Measurements from ENCODE around the gene ETV6. TPM values are rescaled to one million over a fixed set of nuclear protein-coding genes. Genes with fewer than 3 reads are reported as not detected.

Gene ETV6
- total RNA-seq, 2 experiments from 2014 or later: 28.5 to 30.2 TPM

GRCh38 chr12:11753826-11754225, 104.4 kb downstream of the ETV6 start:
- CTCF ChIA-PET: no interaction called here
- H3K4me1 ChIP-seq (ENCODE audit: insufficient read depth, low read length): peaks cover 4% of the 10 kb centered on the region
- Mint-ChIP-seq H3K4me3 (no peak overlapping the region), H3K4me1 (ENCODE audit: low read depth) (peaks cover 17% of the 10 kb centered on the region), H3K27me3 (no peaks in the 10 kb centered on the region), H3K36me3 (ENCODE audit: low read depth) (peaks cover 58% of the 10 kb centered on the region), H3K9me3 (no peaks in the 10 kb centered on the region), H3K27ac (no peak overlapping the region)
- peaks cover 36% of the 10 kb centered on the region for H3K36me3 ChIP-seq (ENCODE audit: insufficient read depth, low read length)
- POLR2A ChIA-PET: no interaction called here
- no peak for ATAC-seq (ENCODE audit: poor library complexity)
- DNase-seq: no peak
- H3K4me3 ChIP-seq (ENCODE audit: low read length): no peak overlapping the region
- no peaks in the 10 kb centered on the region for H3K27me3 ChIP-seq (ENCODE audit: control insufficient read depth in 1 of 2, insufficient read depth in 2 of 2, low read length in 2 of 2)
- no peak for TF ChIP-seq CTCF (IDR thresholded peaks at IDR 0.05)
- no peaks in the 10 kb centered on the region for H3K9me3 ChIP-seq (ENCODE audit: control insufficient read depth in 1 of 2, insufficient read depth in 1 of 2, low read length in 2 of 2)
- intact Hi-C loops (cut with DNase I, micrococcal nuclease): no loop called here
- H3K27ac ChIP-seq (ENCODE audit: low read depth in 1 of 2, low read length in 2 of 2): no peak overlapping the region

- H3K27me3 Mint-ChIP-seq: no peaks in the 10 kb centered on the region
- intact Hi-C loops (cut with DNase I, micrococcal nuclease): no loop called here
- H3K27ac Mint-ChIP-seq: no peak overlapping the region
- H3K27ac ChIP-seq (ENCODE audit: low read depth in 1 of 2, low read length in 2 of 2): no peak overlapping the region
- ATAC-seq (ENCODE audit: poor library complexity) (no peak), DNase-seq (no peak)
- peaks cover 36% of the 10 kb centered on the region for H3K36me3 ChIP-seq (ENCODE audit: insufficient read depth, low read length)
- H3K4me1 Mint-ChIP-seq (ENCODE audit: low read depth): peaks cover 20% of the 10 kb centered on the region
- no peak for TF ChIP-seq CTCF (IDR thresholded peaks at IDR 0.05)
- POLR2A ChIA-PET: no interaction called here
- no peak overlapping the region for H3K4me3 ChIP-seq (ENCODE audit: low read length)
- no peaks in the 10 kb centered on the region for H3K9me3 ChIP-seq (ENCODE audit: control insufficient read depth in 1 of 2, insufficient read depth in 1 of 2, low read length in 2 of 2)
- CTCF ChIA-PET: no interaction called here
- no peak overlapping the region for H3K4me3 Mint-ChIP-seq
- no peaks in the 10 kb centered on the region for H3K9me3 Mint-ChIP-seq
- H3K27me3 ChIP-seq (ENCODE audit: control insufficient read depth in 1 of 2, insufficient read depth in 2 of 2, low read length in 2 of 2): no peaks in the 10 kb centered on the region
- H3K36me3 Mint-ChIP-seq (ENCODE audit: low read depth): peaks cover 59% of the 10 kb centered on the region
- peaks cover 4% of the 10 kb centered on the region for H3K4me1 ChIP-seq (ENCODE audit: insufficient read depth, low read length)
Observed at GRCh38 chr12:11754256-11754655, 104.8 kb downstream of the ETV6 start.

GRCh38 chr12:11755302-11755930, 105.9 kb downstream of the ETV6 start:
- no peak overlapping the region for H3K27ac ChIP-seq (ENCODE audit: low read depth in 1 of 2, low read length in 2 of 2)
- POLR2A ChIA-PET: no interaction called here
- peaks cover 71% of the 10 kb centered on the region for H3K36me3 Mint-ChIP-seq (ENCODE audit: low read depth)

More at GRCh38 chr12:11755302-11755930, 105.9 kb downstream of the ETV6 start:
- no peak overlapping the region for H3K4me3 Mint-ChIP-seq
- no peak for ATAC-seq (ENCODE audit: poor library complexity)
- H3K4me1 Mint-ChIP-seq (ENCODE audit: low read depth): peaks cover 22% of the 10 kb centered on the region
- Histone ChIP-seq H3K36me3 (ENCODE audit: insufficient read depth, low read length) (peaks cover 36% of the 10 kb centered on the region), H3K27me3 (ENCODE audit: control insufficient read depth in 1 of 2, insufficient read depth in 2 of 2, low read length in 2 of 2) (no peaks in the 10 kb centered on the region), H3K9me3 (ENCODE audit: control insufficient read depth in 1 of 2, insufficient read depth in 1 of 2, low read length in 2 of 2) (no peaks in the 10 kb centered on the region), H3K4me1 (ENCODE audit: insufficient read depth, low read length) (no peaks in the 10 kb centered on the region), H3K4me3 (ENCODE audit: low read length) (no peak overlapping the region)
- CTCF ChIA-PET: no interaction called here
- no peaks in the 10 kb centered on the region for H3K9me3 Mint-ChIP-seq
- intact Hi-C loops (cut with DNase I, micrococcal nuclease): no loop called here
- DNase-seq: no peak
- TF ChIP-seq CTCF (IDR thresholded peaks at IDR 0.05): no peak
- no peak overlapping the region for H3K27ac Mint-ChIP-seq
- H3K27me3 Mint-ChIP-seq: no peaks in the 10 kb centered on the region
